NCI-H345 treated with DMSO at 0.1 percent for 48 hours (cell line): Measurements from ENCODE around the gene ASNS.
A peak's percentile ranks its signal among the peaks of the same experiment; 100 is the strongest.

Experiments used
- DNase-seq: peaks from one replicate; lab custom pipeline; 2025; ENCODE audit not compliant: unreplicated experiment; lab: John Stamatoyannopoulos, UW

Gene ASNS

GRCh38 chr7:97842772-97843345 lies 29.3 kb downstream of the ASNS start:
- no peak for DNase-seq

DNA sequence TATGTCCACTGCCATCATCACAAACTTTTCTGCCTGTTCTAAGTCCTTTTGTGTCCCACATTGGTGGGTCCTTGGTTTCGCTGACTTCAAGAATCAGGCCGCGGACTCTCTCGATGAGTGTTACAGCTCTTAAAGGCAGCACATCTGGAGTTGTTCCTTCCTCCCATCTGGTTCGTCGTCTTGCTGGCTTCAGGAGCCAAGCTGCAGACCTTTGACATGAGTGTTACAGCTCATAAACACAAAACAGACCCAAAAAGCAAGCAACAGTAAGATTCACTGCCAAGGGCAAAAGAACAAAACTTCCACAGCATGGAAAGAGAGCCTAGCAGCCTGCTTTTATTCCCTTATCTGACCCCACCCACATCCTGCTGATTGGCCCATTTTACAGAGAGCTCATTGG lies 30.2 kb downstream of the ASNS start:
- no peak for DNase-seq

DNA sequence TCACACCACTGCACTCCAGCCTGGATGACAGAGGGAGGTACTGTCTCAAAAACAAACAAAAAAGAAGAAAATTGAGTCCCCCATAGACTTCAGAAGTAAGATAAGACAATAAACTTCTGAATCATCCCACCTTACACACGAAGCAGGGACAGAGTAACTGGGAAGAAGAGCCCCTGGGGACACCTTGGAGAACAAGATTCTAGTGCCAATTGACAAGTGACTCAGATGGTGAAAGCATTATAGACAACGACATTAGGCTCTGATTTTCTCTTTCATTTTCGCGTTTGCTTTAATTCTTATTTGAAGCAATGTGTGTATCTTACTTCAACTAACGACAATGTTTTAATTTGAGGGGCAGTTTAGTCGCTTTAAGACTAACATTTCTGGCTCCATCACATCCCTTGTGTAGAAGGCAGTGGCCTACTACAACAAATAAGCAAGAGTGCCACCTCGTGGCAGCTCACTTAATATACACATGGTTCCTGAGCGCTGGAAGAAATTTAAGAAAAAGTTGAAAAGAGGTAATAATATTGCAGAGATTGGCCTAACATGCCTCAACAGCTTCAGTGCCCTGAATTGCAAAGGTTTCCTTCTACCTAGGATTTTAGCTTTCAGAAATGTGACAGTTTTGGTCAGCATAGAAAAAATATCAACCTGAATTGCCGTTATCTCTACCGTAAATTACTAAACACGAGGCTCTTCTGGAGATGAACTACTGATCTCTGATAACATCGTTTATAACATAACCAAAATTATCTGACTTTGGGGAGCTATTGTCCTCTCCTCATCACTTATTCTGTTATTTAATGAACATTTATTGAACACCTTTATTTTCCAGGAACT lies 36.7 kb downstream of the ASNS start:
- peak; percentile 33 for DNase-seq

DNA sequence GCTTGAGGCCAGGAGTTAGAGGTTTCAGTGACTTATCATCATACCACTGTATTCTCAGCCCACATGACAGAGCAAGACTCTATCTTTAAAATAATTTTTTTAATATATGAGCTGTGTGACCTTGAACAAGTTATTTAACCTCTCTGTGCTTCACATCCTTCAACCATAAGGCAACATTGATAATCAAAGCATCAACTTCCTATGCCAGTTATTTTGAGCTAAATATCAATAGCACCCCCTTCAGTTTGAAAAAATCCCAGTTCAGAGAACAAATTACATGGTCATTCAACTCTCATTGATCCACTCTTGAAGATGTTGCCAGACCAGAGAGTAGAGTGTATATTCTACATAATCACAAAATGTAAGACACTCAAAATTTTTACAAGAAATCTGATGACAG lies 53.0 kb downstream of the ASNS start:
- DNase-seq, result no peak

- no peak for DNase-seq
Measured at GRCh38 chr7:97818066-97818663, 54.0 kb downstream of the ASNS start.
